OCI-LY1 (cell line): ENCODE data around the gene C10orf53.

Source experiments
- H2AFZ ChIP-seq: fragments of 200-600 bp; sonication (generic), shearing (Covaris generic); 2 replicates; pipeline ENCODE4 v1.6.0; 2014; ENCODE audit warnings: antibody characterized with exemption, mild to moderate bottlenecking, low read length
- H3F3A ChIP-seq: fragments of 200-600 bp; sonication (generic), shearing (Covaris generic); 2 replicates; pipeline ENCODE4 v1.6.0; 2014; ENCODE audit warnings: mild to moderate bottlenecking, antibody characterized with exemption, low read length, moderate library complexity; ENCODE audit not compliant: insufficient read depth
- H3K27ac ChIP-seq: fragments of 200-600 bp; sonication (generic); 2 replicates; pipeline ENCODE4 v1.5.1; 2014; ENCODE audit warnings: low read length, mixed run types, mild to moderate bottlenecking, low read depth; ENCODE audit not compliant: poor library complexity, severe bottlenecking
- H3K27me3 ChIP-seq: fragments of 200-600 bp; sonication (generic); 2 replicates; pipeline ENCODE4 v1.6.0; 2014; ENCODE audit warnings: antibody characterized with exemption, mild to moderate bottlenecking, low read length, moderate library complexity; ENCODE audit not compliant: insufficient read depth
- H3K36me3 ChIP-seq: fragments of 200-600 bp; sonication (generic); 2 replicates; pipeline ENCODE4 v1.6.1; 2014; ENCODE audit warnings: mild to moderate bottlenecking, antibody characterized with exemption, low read length, moderate library complexity, mixed read lengths; ENCODE audit not compliant: insufficient read depth
- H3K4me1 ChIP-seq: fragments of 200-600 bp; sonication (generic); 2 replicates; pipeline ENCODE4 v1.5.1; 2014; ENCODE audit warnings: mild to moderate bottlenecking, low read length, moderate library complexity; ENCODE audit not compliant: insufficient read depth, severe bottlenecking
- H3K4me2 ChIP-seq: fragments of 200-600 bp; sonication (generic), shearing (Covaris generic); 2 replicates; pipeline ENCODE4 v1.6.1; 2014; ENCODE audit warnings: low read length
- H3K4me3 ChIP-seq: fragments of 200-600 bp; sonication (generic); 2 replicates; pipeline ENCODE4 v1.5.1; 2014; ENCODE audit warnings: low read length, low read depth, mild to moderate bottlenecking, mixed read lengths; ENCODE audit not compliant: poor library complexity, severe bottlenecking
- H3K79me2 ChIP-seq: fragments of 200-600 bp; shearing (Covaris generic); 2 replicates; pipeline ENCODE4 v1.6.1; 2016; ENCODE audit warnings: mixed run types, low read length, mixed read lengths; ENCODE audit not compliant: insufficient read depth
- H3K9ac ChIP-seq: fragments of 200-600 bp; sonication (generic), shearing (Covaris generic); 2 replicates; pipeline ENCODE4 v1.6.1; 2014; ENCODE audit warnings: mild to moderate bottlenecking, low read length, mixed read lengths
- H3K9me2 ChIP-seq: fragments of 200-600 bp; sonication (generic), shearing (Covaris generic); 2 replicates; pipeline ENCODE4 v1.6.1; 2014; ENCODE audit warnings: low read depth, mild to moderate bottlenecking, low read length, mixed read lengths
- H3K9me3 ChIP-seq: fragments of 200-600 bp; shearing (Covaris generic); 2 replicates; pipeline ENCODE4 v1.6.1; 2014; ENCODE audit warnings: low read length, mixed read lengths
- H4K20me1 ChIP-seq: fragments of 200-600 bp; sonication (generic), shearing (Covaris generic); 2 replicates; pipeline ENCODE4 v1.6.0; 2016; ENCODE audit warnings: mild to moderate bottlenecking, low read length; ENCODE audit not compliant: insufficient read depth
- EZH2 ChIP-seq: fragments of 200-600 bp; sonication (generic), shearing (Covaris generic); IDR thresholded peaks from 2 replicates; pipeline ENCODE4 v1.8.0; 2017; ENCODE audit warnings: borderline replicate concordance, mixed run types, mild to moderate bottlenecking, antibody characterized with exemption, low read length, moderate library complexity, mixed read lengths
- TF ChIP-seq, protein P1 (sequence below): fragments of 200-600 bp; sonication (generic), shearing (Covaris generic); IDR thresholded peaks from 2 replicates; pipeline ENCODE4 v1.5.1; 2017; ENCODE audit warnings: mild to moderate bottlenecking, antibody characterized with exemption, low read length, moderate library complexity, mixed read lengths

The C10orf53 gene

DNA sequence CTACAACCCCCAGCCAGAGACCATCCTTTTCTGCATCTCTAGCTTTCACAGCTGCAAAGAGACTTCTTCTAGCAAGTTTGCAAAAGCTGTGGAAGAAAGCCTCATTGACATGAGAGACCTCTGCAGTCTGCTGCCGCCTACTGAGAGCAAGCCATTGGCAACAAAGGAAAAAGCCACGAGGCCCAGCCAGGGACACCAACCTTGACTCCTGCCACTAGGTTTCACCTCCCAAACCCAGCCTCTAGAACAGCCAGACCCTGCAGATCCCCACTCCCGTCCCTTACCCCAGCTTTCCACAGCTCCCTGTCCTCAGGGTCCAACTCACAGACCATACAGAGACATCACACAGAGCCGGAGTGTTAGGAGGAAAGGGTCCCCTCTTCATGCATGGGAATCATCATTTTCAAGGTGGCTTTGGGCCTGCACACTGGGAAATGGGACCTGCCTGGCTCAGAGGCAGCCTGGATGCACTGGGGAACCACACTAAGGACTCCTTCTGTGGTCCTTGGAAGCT, 14.6 kb upstream of the C10orf53 start:
- no peak overlapping the region for H3K9ac ChIP-seq
- no peaks in the 10 kb centered on the region for H3K9me3 ChIP-seq
- no peak overlapping the region for H3K4me2 ChIP-seq
- H3K4me1 ChIP-seq, result no peaks in the 10 kb centered on the region
- H3K27me3 ChIP-seq, result 0 out of 2 replicates have a peak, but pooled peaks cover 4% of the 10 kb centered on the region
- H3K79me2 ChIP-seq, result no peaks in the 10 kb centered on the region
- no peak overlapping the region for H3K4me3 ChIP-seq
- H3K27ac ChIP-seq, result no peak overlapping the region
- H3K36me3 ChIP-seq, result no peaks in the 10 kb centered on the region
- no peak overlapping the region for H2AFZ ChIP-seq
- TF ChIP-seq, protein P1, sequence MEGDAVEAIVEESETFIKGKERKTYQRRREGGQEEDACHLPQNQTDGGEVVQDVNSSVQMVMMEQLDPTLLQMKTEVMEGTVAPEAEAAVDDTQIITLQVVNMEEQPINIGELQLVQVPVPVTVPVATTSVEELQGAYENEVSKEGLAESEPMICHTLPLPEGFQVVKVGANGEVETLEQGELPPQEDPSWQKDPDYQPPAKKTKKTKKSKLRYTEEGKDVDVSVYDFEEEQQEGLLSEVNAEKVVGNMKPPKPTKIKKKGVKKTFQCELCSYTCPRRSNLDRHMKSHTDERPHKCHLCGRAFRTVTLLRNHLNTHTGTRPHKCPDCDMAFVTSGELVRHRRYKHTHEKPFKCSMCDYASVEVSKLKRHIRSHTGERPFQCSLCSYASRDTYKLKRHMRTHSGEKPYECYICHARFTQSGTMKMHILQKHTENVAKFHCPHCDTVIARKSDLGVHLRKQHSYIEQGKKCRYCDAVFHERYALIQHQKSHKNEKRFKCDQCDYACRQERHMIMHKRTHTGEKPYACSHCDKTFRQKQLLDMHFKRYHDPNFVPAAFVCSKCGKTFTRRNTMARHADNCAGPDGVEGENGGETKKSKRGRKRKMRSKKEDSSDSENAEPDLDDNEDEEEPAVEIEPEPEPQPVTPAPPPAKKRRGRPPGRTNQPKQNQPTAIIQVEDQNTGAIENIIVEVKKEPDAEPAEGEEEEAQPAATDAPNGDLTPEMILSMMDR, result no peak
- no peak for TF ChIP-seq EZH2
- H3K9me2 ChIP-seq, result no peaks in the 10 kb centered on the region
- H3F3A ChIP-seq, result no peaks in the 10 kb centered on the region
- H4K20me1 ChIP-seq, result no peaks in the 10 kb centered on the region

DNA sequence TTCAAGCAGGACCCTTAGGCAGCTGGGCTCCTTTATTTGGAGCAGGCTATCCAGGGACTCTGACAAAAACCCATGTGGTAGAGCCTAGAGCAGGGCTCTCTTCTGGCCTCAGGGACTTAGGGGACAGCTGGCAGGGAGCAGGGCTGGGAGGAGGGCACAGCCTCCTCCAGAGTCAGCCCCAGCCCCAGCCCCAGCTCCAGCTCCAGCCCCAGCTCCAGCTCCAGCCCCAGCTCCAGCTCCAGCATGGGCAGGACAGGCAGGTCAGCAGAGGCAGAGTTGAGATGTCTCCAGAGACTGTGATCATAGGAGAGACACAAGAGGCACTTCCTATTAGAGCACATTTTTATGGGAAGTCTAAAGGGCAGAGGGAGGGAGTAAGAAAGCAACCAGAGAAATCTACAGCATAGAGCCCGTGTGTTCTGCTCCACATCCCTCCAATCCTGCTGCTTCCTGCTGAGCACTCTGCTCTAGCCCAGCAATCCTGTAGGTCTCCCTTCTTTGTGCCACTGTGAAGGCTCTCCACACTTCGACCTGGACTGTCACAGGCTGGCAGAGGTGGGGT, 13.3 kb upstream of the C10orf53 start:
- no peaks in the 10 kb centered on the region for H4K20me1 ChIP-seq

DNA sequence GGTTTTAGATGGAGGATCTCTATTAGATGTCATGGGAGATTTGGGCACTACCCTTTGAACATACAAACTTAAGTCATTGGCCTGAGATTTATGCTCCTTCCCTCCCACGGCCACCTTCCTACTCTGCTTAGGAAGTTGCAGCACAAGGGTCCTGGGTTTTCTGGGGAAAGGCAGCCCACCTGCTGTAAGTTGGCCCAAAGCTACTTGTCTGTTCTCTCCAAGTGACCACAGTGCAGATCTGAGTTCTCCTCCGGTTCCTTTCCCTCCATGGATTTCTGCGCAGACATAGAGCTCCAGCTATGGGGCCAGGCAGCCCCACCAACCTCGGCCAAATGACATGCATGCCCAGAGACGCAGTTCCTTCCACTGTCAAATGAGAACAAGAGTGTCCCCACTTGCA, 12.8 kb upstream of the C10orf53 start:
- no peak for TF ChIP-seq EZH2
- TF ChIP-seq, protein P1, result no peak
- Histone ChIP-seq H3K4me3 (no peak overlapping the region), H3K9me2 (no peaks in the 10 kb centered on the region)

More for the DNA sequence above, 13.3 kb upstream of the C10orf53 start:
- H3F3A ChIP-seq, result no peaks in the 10 kb centered on the region
- no peak overlapping the region for H3K9ac ChIP-seq
- TF ChIP-seq, protein P1, result no peak
- no peak for TF ChIP-seq EZH2
- no peak overlapping the region for H3K4me2 ChIP-seq
- no peaks in the 10 kb centered on the region for H3K79me2 ChIP-seq
- no peaks in the 10 kb centered on the region for H3K4me1 ChIP-seq
- H3K9me3 ChIP-seq, result no peaks in the 10 kb centered on the region
- no peak overlapping the region for H2AFZ ChIP-seq
- no peak overlapping the region for H3K4me3 ChIP-seq
- H3K27me3 ChIP-seq, result 0 out of 2 replicates have a peak, but pooled peaks cover 4% of the 10 kb centered on the region
- no peaks in the 10 kb centered on the region for H3K36me3 ChIP-seq
- no peaks in the 10 kb centered on the region for H3K9me2 ChIP-seq
- H3K27ac ChIP-seq, result no peak overlapping the region

More for the DNA sequence above, 12.8 kb upstream of the C10orf53 start:
- Histone ChIP-seq H3K9me3 (no peaks in the 10 kb centered on the region), H3K27ac (no peak overlapping the region), H3K4me2 (no peak overlapping the region), H3K36me3 (no peaks in the 10 kb centered on the region), H2AFZ (no peak overlapping the region), H4K20me1 (no peaks in the 10 kb centered on the region), H3F3A (no peaks in the 10 kb centered on the region), H3K79me2 (no peaks in the 10 kb centered on the region), H3K9ac (no peak overlapping the region), H3K4me1 (no peaks in the 10 kb centered on the region), H3K27me3 (no peaks in the 10 kb centered on the region)
